ENCODE results near the gene OR7D2.

DNA sequence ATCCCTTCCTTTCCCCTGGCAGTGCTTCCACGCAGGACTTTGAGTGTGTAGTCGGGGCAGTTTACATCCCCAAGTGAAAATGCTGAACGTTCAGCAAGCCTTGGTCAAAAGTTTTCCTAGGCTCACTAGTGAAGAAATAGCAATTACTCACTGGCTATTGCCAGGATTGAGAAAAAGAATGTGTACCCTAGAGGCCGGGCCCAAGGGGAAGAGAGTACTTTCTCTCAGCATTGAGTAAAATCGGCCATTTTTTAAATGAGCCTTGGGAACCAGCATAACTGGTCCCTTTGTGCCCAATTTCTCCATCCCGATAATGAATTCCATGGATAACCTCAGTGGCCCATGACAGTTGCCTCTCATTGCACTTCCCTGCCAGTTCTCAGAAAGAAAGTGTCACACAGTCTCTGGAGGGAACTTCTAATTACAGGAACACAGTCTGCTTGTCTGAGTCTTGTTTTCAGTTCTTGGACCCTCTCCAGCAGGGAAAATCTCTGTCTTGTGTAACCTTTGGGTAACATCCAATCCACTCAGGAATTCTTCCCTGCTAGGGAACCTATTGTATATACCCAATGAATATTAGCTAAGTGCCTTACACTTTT, 7.3 kb upstream of the OR7D2 start:
- TF ChIP-seq, protein P1, sequence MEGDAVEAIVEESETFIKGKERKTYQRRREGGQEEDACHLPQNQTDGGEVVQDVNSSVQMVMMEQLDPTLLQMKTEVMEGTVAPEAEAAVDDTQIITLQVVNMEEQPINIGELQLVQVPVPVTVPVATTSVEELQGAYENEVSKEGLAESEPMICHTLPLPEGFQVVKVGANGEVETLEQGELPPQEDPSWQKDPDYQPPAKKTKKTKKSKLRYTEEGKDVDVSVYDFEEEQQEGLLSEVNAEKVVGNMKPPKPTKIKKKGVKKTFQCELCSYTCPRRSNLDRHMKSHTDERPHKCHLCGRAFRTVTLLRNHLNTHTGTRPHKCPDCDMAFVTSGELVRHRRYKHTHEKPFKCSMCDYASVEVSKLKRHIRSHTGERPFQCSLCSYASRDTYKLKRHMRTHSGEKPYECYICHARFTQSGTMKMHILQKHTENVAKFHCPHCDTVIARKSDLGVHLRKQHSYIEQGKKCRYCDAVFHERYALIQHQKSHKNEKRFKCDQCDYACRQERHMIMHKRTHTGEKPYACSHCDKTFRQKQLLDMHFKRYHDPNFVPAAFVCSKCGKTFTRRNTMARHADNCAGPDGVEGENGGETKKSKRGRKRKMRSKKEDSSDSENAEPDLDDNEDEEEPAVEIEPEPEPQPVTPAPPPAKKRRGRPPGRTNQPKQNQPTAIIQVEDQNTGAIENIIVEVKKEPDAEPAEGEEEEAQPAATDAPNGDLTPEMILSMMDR (IDR thresholded peaks at IDR 0.05; ENCODE audit: low read length): no peak
- no peak for TF ChIP-seq EZH2 (optimal IDR thresholded peaks at IDR 0.05; ENCODE audit: low read depth, low read length)
- TF ChIP-seq EZH2phosphoT487 (IDR thresholded peaks at IDR 0.05; ENCODE audit: low read length): no peak

Data from MM.1S (cell line).